DND-41 (cell line): ENCODE results near the gene FRS3.
"Not testable (repeated sequence)": the region's sequence is repeated elsewhere in the genome, so short reads cannot be mapped to it uniquely, and the experiment has no call there.

Source experiments
- ATAC-seq: fragments of 200-7000 bp; cut with Tn5 transposase; 3 replicates; pipeline ENCODE4 v1.9.1; 2021; ENCODE audit warnings: low read depth; ENCODE audit not compliant: insufficient read depth
- DNase-seq: peaks from one replicate; pipeline ENCODE4 v3.0.0-alpha.2; 2020
- H2AFZ ChIP-seq: 2 replicates; pipeline ENCODE4 v1.6.0; 2012; ENCODE audit warnings: low read depth, low read length
- H3K27ac ChIP-seq: 2 replicates; pipeline ENCODE4 v1.5.1; 2012; ENCODE audit warnings: low read length, inconsistent platforms
- H3K27me3 ChIP-seq: fragments of 200-600 bp; sonication (generic); 2 replicates; pipeline ENCODE4 v1.6.0; 2012; ENCODE audit warnings: low read length, mild to moderate bottlenecking, inconsistent platforms; ENCODE audit not compliant: insufficient read depth, poor library complexity
- H3K36me3 ChIP-seq: 2 replicates; pipeline ENCODE4 v1.5.1; 2012; ENCODE audit warnings: low read length, inconsistent platforms; ENCODE audit not compliant: insufficient read depth
- H3K4me1 ChIP-seq: 2 replicates; pipeline ENCODE4 v1.5.1; 2012; ENCODE audit warnings: mild to moderate bottlenecking, low read length; ENCODE audit not compliant: insufficient read depth
- H3K4me2 ChIP-seq: 2 replicates; pipeline ENCODE4 v1.6.0; 2012; ENCODE audit warnings: mild to moderate bottlenecking, moderate library complexity, low read length, inconsistent platforms; ENCODE audit not compliant: insufficient read depth
- H3K4me3 ChIP-seq, 2 experiments: fragments of 200-600 bp in 1 of 2; shearing (Covaris generic) in 1 of 2; 2 replicates each; pipeline ENCODE4 v1.5.1; 2012 to 2016; ENCODE audit warnings: inconsistent platforms in 2 of 2, low read length in 2 of 2, mild to moderate bottlenecking in 2 of 2, low read depth in 1 of 2, moderate library complexity in 1 of 2
- H3K79me2 ChIP-seq: 2 replicates; pipeline ENCODE4 v1.6.0; 2012; ENCODE audit warnings: low read length, inconsistent platforms; ENCODE audit not compliant: insufficient read depth
- H3K9ac ChIP-seq: 2 replicates; pipeline ENCODE4 v1.6.0; 2012; ENCODE audit warnings: low read depth, mild to moderate bottlenecking, inconsistent platforms, low read length, moderate library complexity
- H3K9me3 ChIP-seq: 2 replicates; pipeline ENCODE4 v1.5.1; 2012; ENCODE audit warnings: low read length, moderate library complexity, mild to moderate bottlenecking, inconsistent platforms; ENCODE audit not compliant: insufficient read depth, severe bottlenecking
- H4K20me1 ChIP-seq: 2 replicates; pipeline ENCODE4 v1.6.0; 2012; ENCODE audit warnings: low read length; ENCODE audit not compliant: insufficient read depth
- EZH2 ChIP-seq: IDR thresholded peaks from 3 replicates; pipeline ENCODE4 v1.6.1; 2012; ENCODE audit warnings: borderline replicate concordance, low read depth, mild to moderate bottlenecking, moderate library complexity, low read length, inconsistent platforms; ENCODE audit not compliant: severe bottlenecking
- TF ChIP-seq, protein P1 (sequence below): IDR thresholded peaks from 2 replicates; pipeline ENCODE4 v1.5.1; 2012; ENCODE audit warnings: borderline replicate concordance, low read length, moderate library complexity, mild to moderate bottlenecking; ENCODE audit not compliant: poor library complexity, severe bottlenecking; ENCODE audit errors: extremely low read depth

Gene FRS3

DNA sequence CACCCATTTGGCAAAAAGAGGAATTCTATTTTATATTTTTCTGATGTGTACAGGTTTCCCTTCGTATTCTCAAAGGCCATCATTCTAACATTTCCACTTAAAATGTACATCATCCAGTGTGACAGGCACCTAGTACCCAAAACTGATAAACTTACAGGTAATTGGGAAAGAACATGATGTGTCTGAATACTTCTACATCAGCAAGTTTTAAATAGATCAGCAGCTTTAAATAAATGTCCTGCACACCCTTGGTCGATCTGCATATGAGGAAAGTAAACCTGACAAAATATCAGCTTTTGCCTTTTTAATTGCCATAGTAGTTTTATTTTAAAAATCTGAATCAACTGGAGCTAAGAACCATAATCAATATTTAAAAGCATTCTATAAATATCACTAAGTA is 34.3 kb upstream of the FRS3 start:
- Histone ChIP-seq H2AFZ (no peak overlapping the region), H3K4me2 (no peak overlapping the region), H3K36me3 (peaks cover 9% of the 10 kb centered on the region; the same call in 1 of the 2 replicates), H3K9me3 (no peaks in the 10 kb centered on the region), H3K4me3 (no peak overlapping the region), H3K27me3 (no peaks in the 10 kb centered on the region), H3K27ac (no peak overlapping the region), H3K9ac (no peak overlapping the region), H3K4me1 (no peaks in the 10 kb centered on the region), H4K20me1 (no peaks in the 10 kb centered on the region; the same call in 1 of the 2 replicates), H3K79me2 (peaks cover 10% of the 10 kb centered on the region)
- ATAC-seq (no peak), DNase-seq (no peak)
- TF ChIP-seq, protein P1, sequence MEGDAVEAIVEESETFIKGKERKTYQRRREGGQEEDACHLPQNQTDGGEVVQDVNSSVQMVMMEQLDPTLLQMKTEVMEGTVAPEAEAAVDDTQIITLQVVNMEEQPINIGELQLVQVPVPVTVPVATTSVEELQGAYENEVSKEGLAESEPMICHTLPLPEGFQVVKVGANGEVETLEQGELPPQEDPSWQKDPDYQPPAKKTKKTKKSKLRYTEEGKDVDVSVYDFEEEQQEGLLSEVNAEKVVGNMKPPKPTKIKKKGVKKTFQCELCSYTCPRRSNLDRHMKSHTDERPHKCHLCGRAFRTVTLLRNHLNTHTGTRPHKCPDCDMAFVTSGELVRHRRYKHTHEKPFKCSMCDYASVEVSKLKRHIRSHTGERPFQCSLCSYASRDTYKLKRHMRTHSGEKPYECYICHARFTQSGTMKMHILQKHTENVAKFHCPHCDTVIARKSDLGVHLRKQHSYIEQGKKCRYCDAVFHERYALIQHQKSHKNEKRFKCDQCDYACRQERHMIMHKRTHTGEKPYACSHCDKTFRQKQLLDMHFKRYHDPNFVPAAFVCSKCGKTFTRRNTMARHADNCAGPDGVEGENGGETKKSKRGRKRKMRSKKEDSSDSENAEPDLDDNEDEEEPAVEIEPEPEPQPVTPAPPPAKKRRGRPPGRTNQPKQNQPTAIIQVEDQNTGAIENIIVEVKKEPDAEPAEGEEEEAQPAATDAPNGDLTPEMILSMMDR = no peak
- no peak for TF ChIP-seq EZH2

- Histone ChIP-seq H3K36me3 (peaks cover 9% of the 10 kb centered on the region; the same call in 1 of the 2 replicates), H3K9ac (no peak overlapping the region), H3K27me3 (no peaks in the 10 kb centered on the region), H3K4me3 (no peak overlapping the region), H3K27ac (no peak overlapping the region), H3K9me3 (no peaks in the 10 kb centered on the region), H3K4me2 (no peak overlapping the region), H3K4me1 (no peaks in the 10 kb centered on the region), H4K20me1 (no peaks in the 10 kb centered on the region; the same call in 1 of the 2 replicates), H2AFZ (no peak overlapping the region), H3K79me2 (peaks cover 10% of the 10 kb centered on the region)
- TF ChIP-seq EZH2 = no peak
- TF ChIP-seq, protein P1 = no peak
- no peak for DNase-seq
- ATAC-seq = no peak
Observed at GRCh38 chr6:41813469-41813868, 33.8 kb upstream of the FRS3 start.

DNA sequence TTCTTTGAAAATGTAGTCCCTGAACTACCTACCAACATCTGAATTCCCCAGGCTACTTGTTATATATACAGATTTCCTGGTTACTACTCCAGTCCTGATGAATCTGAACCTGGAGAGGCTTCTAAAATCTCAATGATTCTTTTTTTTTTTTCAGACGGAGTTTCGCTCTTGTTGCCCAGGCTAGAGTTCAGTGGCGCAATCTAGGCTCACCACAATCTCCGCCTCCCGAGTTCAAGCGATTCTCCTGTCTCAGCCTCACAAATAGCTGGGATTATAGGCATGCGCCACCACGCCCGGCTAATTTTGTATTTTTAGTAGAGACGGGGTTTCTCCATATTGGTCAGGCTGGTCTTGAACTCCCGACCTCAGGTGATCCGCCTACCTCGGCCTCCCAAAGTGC is 32.2 kb upstream of the FRS3 start:
- H3K9ac ChIP-seq = not testable (repeated sequence)

GRCh38 chr6:41811095-41811494 is 31.4 kb upstream of the FRS3 start:
- Histone ChIP-seq H3K36me3 (peaks cover 15% of the 10 kb centered on the region), H3K4me1 (no peaks in the 10 kb centered on the region), H3K4me2 (no peak overlapping the region), H3K9me3 (no peaks in the 10 kb centered on the region), H3K27ac (no peak overlapping the region), H3K27me3 (no peaks in the 10 kb centered on the region), H3K4me3 (no peak overlapping the region), H2AFZ (no peak overlapping the region), H3K9ac (no peak overlapping the region), H4K20me1 (no peaks in the 10 kb centered on the region), H3K79me2 (peaks cover 13% of the 10 kb centered on the region)
- DNase-seq (no peak), ATAC-seq (no peak)
- TF ChIP-seq EZH2 = no peak
- TF ChIP-seq, protein P1 = no peak

More for the DNA sequence above, 32.2 kb upstream of the FRS3 start:
- H3K4me3 ChIP-seq, H3K27ac ChIP-seq, H2AFZ ChIP-seq, ATAC-seq, H3K4me2 ChIP-seq, H3K36me3 ChIP-seq, H3K4me1 ChIP-seq, H3K27me3 ChIP-seq, DNase-seq, H4K20me1 ChIP-seq, H3K9me3 ChIP-seq: not testable (repeated sequence)
- peaks cover 13% of the 10 kb centered on the region for H3K79me2 ChIP-seq
